Stimulated activated effector memory CD8-positive, alpha-beta T cell treated with anti-CD3 and anti-CD28 coated beads, Interleukin-12 subunit alpha, Interleukin-12 subunit beta, amount 100 ng/mL, for 72 hours (primary cell): ENCODE results near the gene F11.
"Not testable (repeated sequence)": the region's sequence is repeated elsewhere in the genome, so short reads cannot be mapped to it uniquely, and the experiment has no call there.

Experiments
- ATAC-seq: fragments of 150-1000 bp; cut with Tn5 transposase; 2 replicates; pipeline ENCODE4 v1.10.0; 2021
- DNase-seq, 2 donors: peaks; one replicate each; pipeline ENCODE4 v3.0.0; 2021 to 2022; ENCODE audit warnings: low spot score in 2 of 2
- H3K27ac Mint-ChIP-seq: one replicate; pipeline ENCODE4 v1.8.0; 2022; ENCODE audit warnings: mild to moderate bottlenecking, mixed read lengths
- H3K36me3 Mint-ChIP-seq: one replicate; pipeline ENCODE4 v1.8.0; 2022; ENCODE audit warnings: mild to moderate bottlenecking, mixed read lengths
- H3K4me1 Mint-ChIP-seq: one replicate; pipeline ENCODE4 v1.8.0; 2022; ENCODE audit warnings: mixed read lengths
- H3K4me3 Mint-ChIP-seq: one replicate; pipeline ENCODE4 v1.8.0; 2022; ENCODE audit warnings: mild to moderate bottlenecking, mixed read lengths
- H3K9me3 Mint-ChIP-seq: one replicate; pipeline ENCODE4 v1.8.0; 2022; ENCODE audit warnings: mixed read lengths

Gene F11

GRCh38 chr4:186304866-186305505, 39.0 kb downstream of the F11 start:
- no peaks in the 10 kb centered on the region for H3K36me3 Mint-ChIP-seq
- ATAC-seq (no peak), DNase-seq (no peak)
- no peak overlapping the region for H3K4me3 Mint-ChIP-seq
- no peak overlapping the region for H3K27ac Mint-ChIP-seq
- H3K9me3 Mint-ChIP-seq, result no peaks in the 10 kb centered on the region
- no peaks in the 10 kb centered on the region for H3K4me1 Mint-ChIP-seq

DNA sequence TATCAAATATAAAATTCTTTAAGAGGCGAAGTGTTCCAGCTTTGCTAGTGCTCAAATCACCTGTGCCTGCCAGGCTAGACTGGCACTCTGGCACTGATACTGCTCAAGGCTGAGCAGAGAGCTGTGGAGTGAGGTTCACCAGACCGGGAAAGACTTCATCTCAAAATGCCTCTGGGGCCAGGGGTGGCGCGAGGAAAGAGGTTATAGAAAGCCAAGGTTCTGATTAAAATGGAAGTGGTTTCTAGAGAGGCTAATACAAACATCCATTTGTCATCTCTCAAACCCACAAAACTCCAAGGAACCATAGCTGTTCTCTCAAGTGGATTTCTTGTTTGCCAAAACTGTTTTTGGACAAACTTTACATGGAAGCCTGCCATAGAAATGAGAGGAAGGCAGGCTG, 41.5 kb downstream of the F11 start:
- Mint-ChIP-seq H3K9me3 (no peaks in the 10 kb centered on the region), H3K4me1 (no peaks in the 10 kb centered on the region), H3K36me3 (no peaks in the 10 kb centered on the region), H3K27ac (no peak overlapping the region), H3K4me3 (no peak overlapping the region)
- DNase-seq (no peak), ATAC-seq (no peak)

DNA sequence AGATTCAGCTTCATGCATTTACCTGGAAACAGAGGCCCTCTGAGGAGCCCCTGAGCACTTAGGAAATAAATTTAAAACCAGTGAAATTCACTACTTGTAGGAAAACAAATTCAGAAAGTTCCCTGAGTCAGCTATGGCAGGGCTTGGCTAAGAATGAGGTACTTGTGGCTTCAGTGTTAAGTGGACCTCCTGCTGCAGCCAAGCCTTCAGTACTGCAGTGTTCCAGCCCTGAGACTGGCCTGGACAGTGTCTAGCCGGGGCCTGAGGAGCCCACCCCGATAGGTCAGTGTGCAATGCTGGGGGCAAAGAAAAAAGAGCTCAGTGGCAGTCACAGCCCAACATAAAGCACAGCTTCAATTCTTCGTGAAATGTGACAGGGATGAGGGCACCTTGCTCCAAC, 41.9 kb downstream of the F11 start:
- no peak overlapping the region for H3K4me3 Mint-ChIP-seq

GRCh38 chr4:186318481-186318880, 52.5 kb downstream of the F11 start:
- no peak overlapping the region for H3K27ac Mint-ChIP-seq
- no peak for ATAC-seq
- H3K4me1 Mint-ChIP-seq, result no peaks in the 10 kb centered on the region
- H3K36me3 Mint-ChIP-seq, result no peaks in the 10 kb centered on the region
- no peak for DNase-seq
- no peak overlapping the region for H3K4me3 Mint-ChIP-seq
- H3K9me3 Mint-ChIP-seq, result no peaks in the 10 kb centered on the region

More for the DNA sequence above, 41.9 kb downstream of the F11 start:
- ATAC-seq (no peak), DNase-seq (no peak)
- no peaks in the 10 kb centered on the region for H3K4me1 Mint-ChIP-seq
- no peak overlapping the region for H3K27ac Mint-ChIP-seq
- H3K36me3 Mint-ChIP-seq, result no peaks in the 10 kb centered on the region
- H3K9me3 Mint-ChIP-seq, result no peaks in the 10 kb centered on the region

DNA sequence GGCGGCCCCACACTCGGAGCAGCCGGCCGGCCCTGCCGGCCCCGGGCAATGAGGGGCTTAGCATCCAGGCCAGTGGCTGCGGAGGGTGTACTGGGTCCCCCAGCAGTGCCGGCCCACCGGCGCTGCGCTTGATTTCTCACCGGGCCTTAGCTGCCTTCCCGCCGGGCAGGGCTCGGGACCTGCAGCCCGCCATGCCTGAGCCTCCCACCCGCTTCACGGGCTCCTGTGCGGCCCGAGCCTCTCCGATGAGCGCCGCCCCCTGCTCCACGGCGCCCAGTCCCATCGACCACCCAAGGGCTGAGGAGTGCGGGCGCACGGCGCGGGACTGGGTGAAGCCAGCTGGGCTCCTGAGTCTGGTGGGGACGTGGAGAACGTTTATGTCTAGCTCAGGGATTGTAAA, 58.7 kb downstream of the F11 start:
- H3K27ac Mint-ChIP-seq, H3K36me3 Mint-ChIP-seq, DNase-seq, H3K4me3 Mint-ChIP-seq, ATAC-seq, H3K9me3 Mint-ChIP-seq, H3K4me1 Mint-ChIP-seq: not testable (repeated sequence)

- peaks cover 3% of the 10 kb centered on the region for H3K9me3 Mint-ChIP-seq
- ATAC-seq, result no peak
- DNase-seq, result no peak
- H3K4me1 Mint-ChIP-seq, result no peaks in the 10 kb centered on the region
- H3K27ac Mint-ChIP-seq, result no peak overlapping the region
- no peak overlapping the region for H3K4me3 Mint-ChIP-seq
- H3K36me3 Mint-ChIP-seq, result no peaks in the 10 kb centered on the region
These were observed 60.4 kb downstream of the F11 start for GRCh38 chr4:186326391-186326790.

DNA sequence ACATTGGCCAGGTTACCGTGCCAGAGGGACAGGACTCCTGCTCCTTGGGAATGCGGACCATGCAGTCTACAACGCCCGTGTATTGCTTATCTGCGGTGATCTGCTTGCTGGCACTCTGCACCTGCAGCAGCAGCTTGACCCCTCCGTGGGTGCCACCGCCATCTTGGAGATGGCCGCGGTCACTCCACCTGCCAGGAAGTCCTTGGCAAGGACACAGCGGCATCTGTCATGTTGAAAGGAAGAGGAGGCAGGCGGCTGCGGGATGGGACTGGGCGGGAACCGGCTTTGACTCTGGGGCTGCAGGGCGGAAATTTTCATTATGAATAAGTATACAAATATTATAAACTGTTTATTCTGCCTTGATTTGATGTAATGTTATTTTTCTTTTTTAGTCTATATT, 63.4 kb downstream of the F11 start:
- Mint-ChIP-seq H3K4me1 (no peaks in the 10 kb centered on the region), H3K4me3 (no peak overlapping the region), H3K9me3 (peaks cover 18% of the 10 kb centered on the region), H3K27ac (no peak overlapping the region), H3K36me3 (no peaks in the 10 kb centered on the region)
- ATAC-seq (no peak), DNase-seq (no peak)

- Mint-ChIP-seq H3K27ac (no peak overlapping the region), H3K9me3 (peaks cover 18% of the 10 kb centered on the region), H3K4me1 (no peaks in the 10 kb centered on the region), H3K36me3 (no peaks in the 10 kb centered on the region), H3K4me3 (no peak overlapping the region)
- ATAC-seq (no peak), DNase-seq (no peak)
These were observed 64.4 kb downstream of the F11 start for GRCh38 chr4:186330368-186330767.

DNA sequence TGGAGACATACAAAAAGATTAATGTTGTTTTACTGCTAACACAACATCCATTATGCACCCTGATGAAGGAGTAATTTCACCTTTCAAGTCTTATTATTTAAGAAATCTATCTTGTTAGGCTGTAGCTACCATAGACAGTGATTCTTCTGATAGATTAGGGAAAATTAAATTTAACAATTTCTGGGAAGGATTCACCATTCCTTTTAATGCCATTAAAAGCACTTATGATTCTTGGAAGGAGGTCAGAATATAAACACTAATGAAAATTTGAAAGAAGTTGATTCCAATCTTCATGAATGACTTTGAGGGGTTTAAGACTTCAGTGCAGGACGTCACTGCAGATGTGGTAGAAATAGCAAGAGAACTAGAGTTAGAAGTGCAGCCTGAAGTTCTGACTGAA, 69.8 kb downstream of the F11 start:
- Mint-ChIP-seq H3K9me3 (peaks cover 18% of the 10 kb centered on the region), H3K27ac (no peak overlapping the region), H3K36me3 (no peaks in the 10 kb centered on the region), H3K4me1 (no peaks in the 10 kb centered on the region), H3K4me3 (no peak overlapping the region)
- ATAC-seq, result no peak
- DNase-seq, result no peak
